Tibial artery (tissue), 4 donors: Measurements from ENCODE around the gene HTT.

Experiments
- DNase-seq, 2 donors: peaks; one replicate each; pipeline ENCODE4 v3.0.0-alpha.2; 2019
- H3K27ac ChIP-seq, 2 donors: fragments of 200-600 bp; sonication (generic) in 1 of 2; 1 replicate in 1 of 2; 2 replicates in 1 of 2; pipeline ENCODE4 v1.5.1; 2018 to 2019; ENCODE audit warnings: mild to moderate bottlenecking in 1 of 2
- H3K27me3 ChIP-seq, 2 donors: fragments of 200-600 bp; sonication (generic) in 1 of 2; one replicate each; pipeline versions ENCODE4 v1.5.1 to v1.6.0; 2016 to 2019
- H3K36me3 ChIP-seq, 3 donors: fragments of 200-600 bp; sonication (generic) in 2 of 3; one replicate each; pipeline ENCODE4 v1.5.1; 2016 to 2019; ENCODE audit warnings: mild to moderate bottlenecking in 2 of 3
- H3K4me1 ChIP-seq, 4 donors: fragments of 200-600 bp; sonication (generic) in 2 of 4; 1 replicate in 3 of 4; 2 replicates in 1 of 4; pipeline ENCODE4 v1.5.1; 2016 to 2019
- H3K4me3 ChIP-seq, 2 donors: fragments of 200-600 bp; sonication (generic) in 1 of 2; 1 replicate in 1 of 2; 2 replicates in 1 of 2; pipeline ENCODE4 v1.5.1; 2018 to 2019; ENCODE audit warnings: mild to moderate bottlenecking in 2 of 2
- H3K9me3 ChIP-seq, 3 donors: fragments of 200-600 bp; sonication (generic) in 1 of 3; one replicate each; pipeline ENCODE4 v1.5.1; 2016 to 2019
- CTCF ChIP-seq, 2 experiments: fragments of 200-600 bp in 1 of 2; fragments of 450-650 bp in 1 of 2; IDR thresholded peaks; one replicate each; pipeline ENCODE4 v1.5.1; 2017 to 2019; ENCODE audit warnings: antibody characterized with exemption in 2 of 2, mild to moderate bottlenecking in 1 of 2, moderate library complexity in 1 of 2
- intact Hi-C: fragments of 100-400 bp; cut with DNase I; formaldehyde crosslinking; loops from one replicate; pipeline ENCODE4 v1.15.0; 2023; ENCODE audit warnings: low total_unique reads

Gene HTT

GRCh38 chr4:3245676-3246075, 171.2 kb downstream of the HTT start:
- no peaks in the 10 kb centered on the region for H3K9me3 ChIP-seq
- no peaks in the 10 kb centered on the region for H3K27me3 ChIP-seq
- intact Hi-C loops = no loop called here
- no peak overlapping the region for H3K27ac ChIP-seq
- no peaks in the 10 kb centered on the region for H3K4me1 ChIP-seq
- DNase-seq = no peak
- TF ChIP-seq CTCF (IDR thresholded peaks at IDR 0.05) = no peak
- no peak overlapping the region for H3K4me3 ChIP-seq
- peaks cover 0 to 32% (median 2%) of the 10 kb centered on the region in 3 donors for H3K36me3 ChIP-seq

GRCh38 chr4:3246458-3247398, 172.2 kb downstream of the HTT start:
- no peaks in the 10 kb centered on the region for H3K4me1 ChIP-seq
- no peak for TF ChIP-seq CTCF (IDR thresholded peaks at IDR 0.05)
- no peak overlapping the region for H3K4me3 ChIP-seq
- no peak for DNase-seq
- H3K36me3 ChIP-seq = peaks cover 0 to 21% (median 0%) of the 10 kb centered on the region in 3 donors
- no peak overlapping the region for H3K27ac ChIP-seq
- no peaks in the 10 kb centered on the region for H3K27me3 ChIP-seq
- H3K9me3 ChIP-seq = no peaks in the 10 kb centered on the region
- intact Hi-C loops = no loop called here

DNA sequence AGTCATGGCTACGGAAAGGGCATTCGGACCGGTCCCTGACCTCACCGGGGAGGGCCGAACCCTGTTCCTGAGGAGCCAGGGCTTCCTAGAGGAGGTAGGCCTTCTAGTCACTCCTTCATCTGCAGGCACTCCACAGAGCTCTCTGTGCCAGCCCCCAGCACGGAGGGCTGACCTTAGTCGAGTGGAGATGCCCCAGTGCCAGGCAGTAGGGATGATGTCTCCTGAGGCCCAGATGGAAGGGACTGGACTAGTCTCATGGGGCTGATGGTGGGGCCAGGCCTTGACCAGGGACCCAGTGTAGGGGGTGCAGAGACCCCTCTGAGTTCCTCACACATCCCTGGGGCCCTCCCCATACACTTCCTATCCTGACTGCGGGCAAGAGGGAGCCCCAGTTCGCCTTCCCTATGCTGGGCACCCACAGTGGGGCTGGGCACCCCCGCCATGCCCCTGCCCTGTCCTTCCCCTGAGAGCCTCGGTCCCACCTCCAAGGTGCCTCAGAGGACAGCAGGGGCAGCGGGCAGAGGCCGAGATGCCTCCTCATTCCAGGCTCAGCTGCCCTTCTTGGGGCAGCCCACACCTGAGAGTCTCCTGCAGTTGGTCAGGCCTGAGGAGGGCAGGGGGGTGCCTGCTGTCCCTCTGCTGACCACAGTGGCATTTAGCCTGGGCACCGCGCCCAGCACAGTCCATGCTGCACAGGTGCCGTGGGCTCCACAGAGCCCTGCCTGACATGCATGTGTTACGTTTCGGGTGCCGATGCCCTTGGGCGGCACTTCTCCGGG, 173.1 kb downstream of the HTT start:
- Histone ChIP-seq H3K4me1 (no peaks in the 10 kb centered on the region), H3K36me3 (peaks cover 0 to 17% (median 0%) of the 10 kb centered on the region in 3 donors), H3K9me3 (no peaks in the 10 kb centered on the region), H3K27me3 (no peaks in the 10 kb centered on the region), H3K4me3 (no peak overlapping the region), H3K27ac (no peak overlapping the region)
- TF ChIP-seq CTCF (IDR thresholded peaks at IDR 0.05) = no peak
- no peak for DNase-seq
- intact Hi-C loops = no loop called here

DNA sequence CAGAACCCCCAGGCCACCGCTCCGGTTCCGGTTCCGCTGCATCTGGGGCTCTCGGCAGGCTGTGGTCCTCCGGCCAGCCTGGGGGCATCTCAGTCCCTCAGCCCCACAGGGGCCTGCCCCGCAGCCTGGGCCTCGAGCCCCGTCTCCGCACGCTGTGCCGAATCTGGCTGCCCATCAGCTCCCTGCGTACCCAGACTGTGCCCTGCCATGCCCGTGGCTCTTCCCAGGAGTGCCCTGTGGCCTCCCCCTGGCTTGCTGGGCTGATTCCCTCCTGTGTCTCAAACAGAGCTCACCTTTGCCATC, 173.6 kb downstream of the HTT start:
- intact Hi-C loops = no loop called here
- no peaks in the 10 kb centered on the region for H3K9me3 ChIP-seq
- H3K4me3 ChIP-seq = no peak overlapping the region
- DNase-seq = no peak
- TF ChIP-seq CTCF (IDR thresholded peaks at IDR 0.05) = no peak
- H3K27ac ChIP-seq = no peak overlapping the region
- peaks cover 0 to 13% (median 0%) of the 10 kb centered on the region in 3 donors for H3K36me3 ChIP-seq
- no peaks in the 10 kb centered on the region for H3K27me3 ChIP-seq
- H3K4me1 ChIP-seq = no peaks in the 10 kb centered on the region

DNA sequence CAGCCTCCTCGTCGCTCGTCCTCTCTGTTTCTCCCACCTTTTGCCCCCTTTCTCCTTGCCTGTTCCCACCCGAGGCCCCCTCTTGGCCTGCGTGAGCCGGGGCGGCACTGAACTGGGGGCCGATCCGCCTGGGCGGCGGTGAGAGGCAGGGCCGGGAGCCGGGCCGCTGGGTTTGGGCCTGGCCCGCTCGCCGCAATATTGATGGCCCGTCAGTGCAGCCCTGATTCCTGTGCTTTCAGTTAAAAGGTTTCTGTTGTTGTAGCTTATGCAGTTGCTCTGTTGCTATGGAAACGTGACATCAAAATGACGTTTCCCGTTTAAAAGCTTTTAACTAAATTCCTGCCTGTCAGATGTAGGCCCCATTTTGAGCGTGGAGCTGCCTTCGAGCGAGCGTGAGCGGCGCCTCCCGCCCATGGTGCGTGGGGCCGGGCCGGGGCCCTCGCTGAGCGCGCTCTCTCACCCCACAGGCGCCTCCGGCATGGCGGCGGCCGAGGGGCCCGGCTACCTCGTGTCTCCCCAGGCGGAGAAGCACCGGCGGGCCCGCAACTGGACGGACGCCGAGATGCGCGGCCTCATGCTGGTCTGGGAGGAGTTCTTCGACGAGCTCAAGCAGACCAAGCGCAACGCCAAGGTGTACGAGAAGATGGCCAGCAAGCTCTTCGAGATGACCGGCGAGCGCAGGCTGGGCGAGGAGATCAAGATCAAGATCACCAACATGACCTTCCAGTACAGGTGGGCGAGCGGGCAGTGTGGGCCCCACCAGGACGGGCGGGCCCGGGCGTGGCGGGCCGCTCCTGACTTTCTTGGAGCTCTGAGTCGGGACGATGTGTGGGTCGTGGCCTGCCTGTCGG, 174.6 kb downstream of the HTT start, which contains the start of gene MSANTD1:
TSS of gene MSANTD1 (plus strand) at position 349 of the 851 bp plus-strand sequence. CDS start at position 413, 64 bp downstream.
- DNase-seq = no peak

More for the DNA sequence above, 174.6 kb downstream of the HTT start, which contains the start of gene MSANTD1:
- Histone ChIP-seq H3K27ac (no peak within 1 kb of the TSS), H3K4me1 (no peaks in the 10 kb centered on the region), H3K27me3 (no peaks in the 10 kb centered on the region), H3K36me3 (peaks cover 0 to 13% (median 0%) of the 10 kb centered on the region in 3 donors), H3K9me3 (no peaks in the 10 kb centered on the region), H3K4me3 (no peak within 1 kb of the TSS)
- TF ChIP-seq CTCF (IDR thresholded peaks at IDR 0.05) = no peak
- intact Hi-C loops = no loop called here
